ENCODE data around the gene KDF1. TPM values are rescaled to one million over a fixed set of nuclear protein-coding genes. Genes with fewer than 3 reads are reported as not detected.

The KDF1 gene
- total RNA-seq, 3 donors from 2014 or later = 10.1 to 27.0 (median 20.4) TPM

- TF ChIP-seq, protein P1, sequence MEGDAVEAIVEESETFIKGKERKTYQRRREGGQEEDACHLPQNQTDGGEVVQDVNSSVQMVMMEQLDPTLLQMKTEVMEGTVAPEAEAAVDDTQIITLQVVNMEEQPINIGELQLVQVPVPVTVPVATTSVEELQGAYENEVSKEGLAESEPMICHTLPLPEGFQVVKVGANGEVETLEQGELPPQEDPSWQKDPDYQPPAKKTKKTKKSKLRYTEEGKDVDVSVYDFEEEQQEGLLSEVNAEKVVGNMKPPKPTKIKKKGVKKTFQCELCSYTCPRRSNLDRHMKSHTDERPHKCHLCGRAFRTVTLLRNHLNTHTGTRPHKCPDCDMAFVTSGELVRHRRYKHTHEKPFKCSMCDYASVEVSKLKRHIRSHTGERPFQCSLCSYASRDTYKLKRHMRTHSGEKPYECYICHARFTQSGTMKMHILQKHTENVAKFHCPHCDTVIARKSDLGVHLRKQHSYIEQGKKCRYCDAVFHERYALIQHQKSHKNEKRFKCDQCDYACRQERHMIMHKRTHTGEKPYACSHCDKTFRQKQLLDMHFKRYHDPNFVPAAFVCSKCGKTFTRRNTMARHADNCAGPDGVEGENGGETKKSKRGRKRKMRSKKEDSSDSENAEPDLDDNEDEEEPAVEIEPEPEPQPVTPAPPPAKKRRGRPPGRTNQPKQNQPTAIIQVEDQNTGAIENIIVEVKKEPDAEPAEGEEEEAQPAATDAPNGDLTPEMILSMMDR (IDR thresholded peaks at IDR 0.05) = no peak
- DNase-seq = no peak
- Histone ChIP-seq H3K36me3 (ENCODE audit: low read depth) (no peaks in the 10 kb centered on the region), H3K4me3 (no peak overlapping the region), H3K4me1 (ENCODE audit: low read depth) (peaks cover 3% of the 10 kb centered on the region), H3K9me3 (no peaks in the 10 kb centered on the region)
- intact Hi-C loops (cut with DNase I, micrococcal nuclease) = no loop called here
- ATAC-seq = no peak
Measured at GRCh38 chr1:27000817-27001460, 40.7 kb upstream of the KDF1 start.

DNA sequence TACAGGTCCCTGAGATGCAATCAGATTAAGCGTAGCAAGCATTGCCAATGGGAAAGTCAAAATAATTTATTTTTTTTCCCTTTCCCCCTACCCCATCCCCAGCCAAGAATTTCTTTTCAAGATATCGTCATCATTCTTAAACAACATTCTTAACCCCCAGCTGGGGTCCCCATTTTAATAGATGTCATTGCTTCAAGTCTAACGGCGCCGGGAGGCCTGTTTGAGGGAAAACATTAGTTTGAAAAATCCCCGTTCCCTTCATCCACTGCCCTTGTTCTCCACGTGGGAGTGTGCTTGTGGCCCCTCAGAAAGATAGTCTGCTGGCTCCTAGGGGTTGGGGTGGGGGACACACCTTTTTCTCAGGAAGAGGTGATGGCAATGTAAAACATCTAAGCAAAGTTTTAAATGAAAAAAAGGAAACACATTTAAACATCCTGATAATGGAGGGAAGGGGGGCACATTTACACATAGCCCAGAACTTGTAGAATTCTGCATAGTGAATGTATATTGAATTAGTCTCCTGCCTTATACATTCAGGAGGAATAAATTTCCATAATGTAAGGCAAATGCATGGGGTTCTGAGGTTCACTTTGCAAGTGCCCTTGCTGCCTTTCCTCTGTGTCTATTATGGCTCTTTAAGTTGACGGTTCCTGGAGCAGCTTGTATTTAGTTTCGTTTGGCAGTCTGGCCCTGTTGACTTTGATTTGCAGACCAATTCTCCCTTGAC is 40.0 kb upstream of the KDF1 start:
- peaks cover 3% of the 10 kb centered on the region for H3K4me1 ChIP-seq (ENCODE audit: low read depth)
- intact Hi-C loops (cut with DNase I, micrococcal nuclease) = no loop called here
- no peak for ATAC-seq
- H3K4me3 ChIP-seq = no peak overlapping the region
- DNase-seq = no peak
- H3K9me3 ChIP-seq = no peaks in the 10 kb centered on the region
- TF ChIP-seq, protein P1 (IDR thresholded peaks at IDR 0.05) = no peak
- H3K36me3 ChIP-seq (ENCODE audit: low read depth) = no peaks in the 10 kb centered on the region

GRCh38 chr1:26999440-26999987 is 39.2 kb upstream of the KDF1 start:
- H3K4me1 ChIP-seq (ENCODE audit: low read depth) = peaks cover 6% of the 10 kb centered on the region
- peak; percentile 32 for ATAC-seq
- TF ChIP-seq, protein P1 (IDR thresholded peaks at IDR 0.05) = no peak
- no peak overlapping the region for H3K4me3 ChIP-seq
- intact Hi-C loops (cut with DNase I, micrococcal nuclease) = loop anchor here (10.0 kb wide), 2 partner anchors 45 to 95 kb away; no protein-coding TSS in a partner anchor
- no peak for DNase-seq
- H3K36me3 ChIP-seq (ENCODE audit: low read depth) = no peaks in the 10 kb centered on the region
- H3K9me3 ChIP-seq = no peaks in the 10 kb centered on the region

- DNase-seq (no peak), ATAC-seq (no peak)
- TF ChIP-seq, protein P1 (IDR thresholded peaks at IDR 0.05) = no peak
- Histone ChIP-seq H3K4me1 (ENCODE audit: low read depth) (peaks cover 8% of the 10 kb centered on the region), H3K36me3 (ENCODE audit: low read depth) (no peaks in the 10 kb centered on the region), H3K9me3 (no peaks in the 10 kb centered on the region), H3K4me3 (no peak overlapping the region)
- intact Hi-C loops (cut with DNase I, micrococcal nuclease) = loop anchor here (10.0 kb wide), 2 partner anchors 46 to 96 kb away; no protein-coding TSS in a partner anchor
Measured at GRCh38 chr1:26998429-26999300, 38.4 kb upstream of the KDF1 start.

- intact Hi-C loops (cut with DNase I, micrococcal nuclease) = loop anchor here (10.0 kb wide), 2 partner anchors 48 to 98 kb away; no protein-coding TSS in a partner anchor
- peaks cover 15% of the 10 kb centered on the region for H3K4me1 ChIP-seq (ENCODE audit: low read depth)
- no peak overlapping the region for H3K4me3 ChIP-seq
- DNase-seq (no peak), ATAC-seq (no peak)
- TF ChIP-seq, protein P1 (IDR thresholded peaks at IDR 0.05) = no peak
- no peaks in the 10 kb centered on the region for H3K9me3 ChIP-seq
- H3K36me3 ChIP-seq (ENCODE audit: low read depth) = no peaks in the 10 kb centered on the region
Measured at GRCh38 chr1:26996665-26997064, 36.4 kb upstream of the KDF1 start.

Data from mucosa of descending colon (tissue), 3 donors.